Measurements from ENCODE around the gene ANKRD52.
A peak's percentile ranks its signal among the peaks of the same experiment; 100 is the strongest.
"Not testable (repeated sequence)": the region's sequence is repeated elsewhere in the genome, so short reads cannot be mapped to it uniquely, and the experiment has no call there.

ANKRD52 gene

DNA sequence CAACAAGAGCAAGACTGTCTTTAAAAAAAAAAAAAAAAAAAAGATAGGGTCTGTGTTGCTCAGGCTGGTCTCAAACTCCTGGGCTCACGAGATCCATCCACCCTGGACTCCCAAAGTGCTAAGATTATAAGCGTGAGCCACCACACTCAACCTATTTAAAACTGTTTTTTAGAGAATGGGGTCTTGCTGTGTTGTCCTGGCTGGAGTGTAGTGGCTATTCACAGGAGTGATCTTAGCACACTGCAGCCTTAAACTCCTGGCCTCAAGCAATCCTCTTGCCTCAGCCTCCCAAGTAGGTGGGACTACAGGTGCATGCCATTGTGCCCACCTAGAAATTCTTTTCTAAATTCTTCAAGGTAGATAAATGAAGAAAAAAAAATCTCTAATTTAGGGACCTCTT lies 16.1 kb upstream of the ANKRD52 start:
- DNase-seq (ENCODE audit: low read depth in 2 of 2, low spot score in 1 of 2), result no peak

DNA sequence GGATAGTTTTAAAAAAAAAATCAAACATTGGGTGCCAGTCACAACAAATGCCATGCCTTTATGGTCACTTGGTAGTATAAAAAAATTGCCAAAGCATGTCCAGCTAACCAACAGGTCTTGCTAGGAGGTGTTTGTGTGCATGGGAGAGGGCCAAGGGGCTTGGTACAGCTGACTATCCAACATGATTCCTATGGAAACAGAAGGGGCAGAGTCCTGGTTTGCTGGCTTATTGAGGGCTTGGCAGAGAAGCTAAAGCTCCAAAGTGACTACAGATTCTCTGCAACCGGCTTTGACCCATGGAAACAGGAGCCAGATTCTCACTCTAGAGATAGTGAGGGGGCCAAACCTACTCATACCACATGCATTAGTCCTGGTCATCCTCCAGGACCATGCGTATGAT lies 14.3 kb upstream of the ANKRD52 start:
- not testable (repeated sequence) for DNase-seq (ENCODE audit: low read depth in 2 of 2, low spot score in 1 of 2)

DNA sequence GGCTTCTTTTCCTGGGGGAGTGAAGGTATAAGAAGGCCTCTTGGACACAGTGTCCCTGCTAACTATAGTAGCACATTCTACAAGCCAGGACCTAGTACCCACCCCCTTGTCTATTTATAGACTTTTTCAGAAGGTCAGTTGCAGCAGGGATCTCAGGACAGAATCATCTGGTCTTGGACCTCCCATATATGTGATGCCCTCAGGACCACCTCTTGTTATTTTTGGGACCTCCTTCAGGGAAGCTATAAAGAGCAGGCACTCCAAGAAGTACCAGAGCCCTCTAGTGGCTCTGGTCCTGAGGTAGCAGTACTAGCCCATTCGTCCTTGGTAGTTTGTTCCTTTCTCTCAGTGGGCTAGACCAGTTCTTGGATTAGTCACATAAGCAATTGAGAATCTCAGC lies 12.8 kb upstream of the ANKRD52 start:
- no peak for DNase-seq (ENCODE audit: low read depth in 2 of 2, low spot score in 1 of 2)

GRCh38 chr12:56267443-56268071 lies 9.4 kb upstream of the ANKRD52 start:
- no peak for DNase-seq (ENCODE audit: low read depth in 2 of 2, low spot score in 1 of 2)

- DNase-seq (ENCODE audit: low read depth in 2 of 2, low spot score in 1 of 2), result peak; percentile 72 to 77
These were observed 8.7 kb upstream of the ANKRD52 start, which contains the start of gene COQ10A for GRCh38 chr12:56266693-56267442. Gene COQ10A, plus strand, starts transcription at chr12:56266942. Its CDS starts 177 bp downstream, at chr12:56267119.

DNA sequence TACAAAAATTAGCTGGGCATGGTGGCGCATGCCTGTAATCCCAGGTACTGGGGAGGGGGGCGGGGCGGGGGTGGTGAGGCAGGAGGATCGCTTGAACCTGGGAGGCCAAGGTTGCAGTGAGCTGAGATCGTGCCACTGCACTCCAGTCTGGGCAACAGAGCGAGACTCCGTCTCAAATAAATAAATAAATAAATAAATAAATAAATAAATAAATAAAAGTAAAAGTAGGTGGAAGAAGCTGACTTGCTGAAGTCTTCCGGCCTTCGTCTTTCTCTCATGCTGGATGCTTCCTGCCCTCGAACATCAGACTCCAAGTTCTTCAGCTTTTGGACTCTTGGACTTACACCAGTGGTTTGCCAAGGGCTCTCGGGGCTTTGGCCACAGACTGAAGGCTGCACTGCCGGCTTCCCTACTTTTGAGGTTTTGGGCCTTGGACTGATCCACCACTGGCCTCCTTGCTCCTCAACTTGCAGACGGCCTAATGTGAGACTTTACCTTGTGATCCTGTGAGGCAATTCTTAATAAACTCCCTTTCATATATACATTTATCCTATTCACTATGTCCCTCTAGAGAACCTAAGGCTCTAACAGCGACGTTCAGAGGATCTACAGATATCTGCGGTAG lies 8.0 kb upstream of the ANKRD52 start:
- DNase-seq (ENCODE audit: low read depth in 2 of 2, low spot score in 1 of 2), result not testable (repeated sequence)

GRCh38 chr12:56262955-56263354 lies 4.8 kb upstream of the ANKRD52 start:
- DNase-seq (ENCODE audit: low read depth in 2 of 2, low spot score in 1 of 2), result not testable (repeated sequence)

DNA sequence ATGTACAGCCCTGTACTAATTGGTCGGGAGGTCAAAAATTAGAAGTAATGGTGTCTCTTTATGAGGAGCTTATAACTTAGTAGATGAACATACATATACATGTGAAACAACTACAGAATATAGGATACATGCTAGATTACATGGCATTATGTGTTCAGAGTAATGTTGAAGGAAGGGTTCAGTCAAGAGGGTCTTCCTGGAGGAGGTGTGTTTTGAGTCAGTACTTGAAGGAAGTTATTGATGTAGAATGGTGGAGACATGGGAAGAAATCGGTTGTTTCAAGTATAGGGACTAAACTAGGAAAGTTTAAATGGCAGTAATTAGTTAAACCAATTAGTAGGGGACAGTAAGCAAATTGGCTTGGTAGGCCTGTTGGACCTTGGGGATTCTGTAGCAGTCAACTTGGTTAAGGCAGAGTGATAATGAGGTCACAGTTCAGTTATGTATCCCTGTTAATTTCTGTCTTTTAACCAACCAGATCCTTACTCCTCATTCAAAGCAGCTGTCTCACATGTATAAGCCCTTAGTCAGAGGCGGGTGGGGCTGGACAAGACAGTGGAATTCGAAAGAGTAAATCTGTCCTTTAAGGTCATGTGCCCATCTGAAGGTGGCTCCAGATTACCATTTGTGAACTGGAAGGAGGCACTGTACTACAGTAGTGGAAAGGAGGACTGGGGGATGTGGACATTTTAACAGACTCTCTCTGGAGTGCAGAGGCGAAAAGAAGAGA lies 3.5 kb upstream of the ANKRD52 start:
- DNase-seq (ENCODE audit: low read depth in 2 of 2, low spot score in 1 of 2), result no peak

DNA sequence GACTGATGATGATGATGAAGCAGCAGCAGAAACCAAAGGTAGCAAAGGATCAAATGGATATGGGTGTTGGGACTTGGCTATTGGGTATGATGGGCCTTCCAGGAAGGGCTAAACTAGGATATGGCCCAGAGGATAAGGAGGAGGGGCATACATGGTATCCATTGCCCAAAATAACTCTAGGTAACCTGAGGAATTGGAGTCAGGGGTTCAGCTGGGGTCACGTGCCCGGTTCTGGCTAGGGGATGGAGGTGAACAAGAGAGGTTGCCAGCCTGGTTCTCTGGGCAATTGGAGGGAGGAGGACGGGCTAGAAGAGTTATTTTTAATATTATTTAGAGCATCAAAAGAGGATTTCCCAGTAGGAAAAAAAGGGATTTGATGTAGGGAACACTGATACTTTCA lies 2.7 kb upstream of the ANKRD52 start:
- DNase-seq (ENCODE audit: low read depth in 2 of 2, low spot score in 1 of 2), result no peak

- DNase-seq (ENCODE audit: low read depth in 2 of 2, low spot score in 1 of 2), result no peak
These were observed 2.2 kb upstream of the ANKRD52 start for GRCh38 chr12:56260380-56260779.

GRCh38 chr12:56258820-56259183 lies 618 bp upstream of the ANKRD52 start:
- DNase-seq (ENCODE audit: low read depth in 2 of 2, low spot score in 1 of 2), result no peak

GRCh38 chr12:56257491-56258067 lies 605 bp downstream of the ANKRD52 start:
- no peak for DNase-seq (ENCODE audit: low read depth in 2 of 2, low spot score in 1 of 2)

- no peak for DNase-seq (ENCODE audit: low read depth in 2 of 2, low spot score in 1 of 2)
These were observed 1.1 kb downstream of the ANKRD52 start for GRCh38 chr12:56257071-56257470.

- no peak for DNase-seq (ENCODE audit: low read depth in 2 of 2, low spot score in 1 of 2)
These were observed 1.7 kb downstream of the ANKRD52 start for GRCh38 chr12:56256326-56256960.

DNA sequence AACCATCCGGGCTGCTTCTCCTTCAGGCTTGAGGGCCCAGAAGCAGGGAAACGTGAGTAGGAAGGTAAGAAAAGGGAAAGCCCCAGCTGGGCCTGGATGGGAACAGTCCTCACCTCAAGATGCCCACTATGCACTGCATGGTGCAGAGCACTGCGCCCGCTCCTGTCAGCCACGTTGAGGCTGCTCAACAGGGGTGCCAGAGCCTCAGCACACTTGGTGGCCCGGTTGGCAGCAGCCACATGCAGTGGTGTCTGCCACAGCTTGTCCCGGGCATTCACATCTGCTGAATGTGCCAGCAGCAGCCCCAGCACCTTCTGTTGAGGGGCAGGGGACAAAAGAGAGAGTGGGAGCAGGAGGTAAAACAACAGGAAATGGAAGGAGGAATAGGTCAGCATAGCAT lies 2.5 kb downstream of the ANKRD52 start:
- DNase-seq (ENCODE audit: low read depth in 2 of 2, low spot score in 1 of 2), result no peak

GRCh38 chr12:56253091-56253490 lies 5.1 kb downstream of the ANKRD52 start:
- DNase-seq (ENCODE audit: low read depth in 2 of 2, low spot score in 1 of 2), result no peak

DNA sequence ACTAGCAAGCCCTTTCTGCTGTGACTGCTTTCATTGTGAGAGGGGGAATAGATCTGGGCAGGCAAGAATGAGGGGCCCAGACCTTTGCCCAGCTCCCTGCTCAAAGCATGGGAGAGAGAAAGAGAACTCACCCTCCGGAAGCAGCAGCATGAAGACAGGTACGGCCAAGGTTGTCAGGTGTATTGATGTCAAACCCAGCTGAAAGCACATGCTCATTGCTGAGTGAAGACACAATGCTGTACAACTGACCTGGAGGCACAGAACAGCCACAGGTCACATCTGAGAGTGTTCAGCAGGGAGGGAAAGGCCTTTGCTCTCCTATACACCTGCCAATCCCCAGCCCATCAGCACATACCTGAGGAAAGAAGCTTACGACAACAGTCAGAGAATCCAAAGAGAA lies 5.5 kb downstream of the ANKRD52 start:
- DNase-seq (ENCODE audit: low read depth in 2 of 2, low spot score in 1 of 2), result no peak

DNA sequence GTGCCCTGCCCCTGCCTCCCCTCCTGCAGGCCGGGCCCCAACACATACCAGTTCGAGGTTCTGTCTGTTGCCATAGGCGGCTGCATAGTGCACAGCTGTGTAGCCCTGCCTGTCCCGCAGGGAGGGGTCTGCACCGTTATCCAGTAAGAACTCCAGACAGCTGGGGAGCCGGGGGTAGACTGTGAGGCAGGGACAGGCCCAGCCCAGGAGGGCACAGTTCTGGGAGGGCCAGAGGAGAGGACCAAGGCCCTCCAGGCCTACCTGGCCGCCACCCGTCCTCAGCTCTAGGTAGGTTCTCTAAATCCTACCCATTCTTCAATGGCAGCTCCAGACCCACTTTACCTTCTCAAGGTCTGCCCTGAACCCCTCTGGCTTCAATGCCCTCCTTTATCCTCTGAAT lies 9.5 kb downstream of the ANKRD52 start:
- DNase-seq (ENCODE audit: low read depth in 2 of 2, low spot score in 1 of 2), result no peak

DNA sequence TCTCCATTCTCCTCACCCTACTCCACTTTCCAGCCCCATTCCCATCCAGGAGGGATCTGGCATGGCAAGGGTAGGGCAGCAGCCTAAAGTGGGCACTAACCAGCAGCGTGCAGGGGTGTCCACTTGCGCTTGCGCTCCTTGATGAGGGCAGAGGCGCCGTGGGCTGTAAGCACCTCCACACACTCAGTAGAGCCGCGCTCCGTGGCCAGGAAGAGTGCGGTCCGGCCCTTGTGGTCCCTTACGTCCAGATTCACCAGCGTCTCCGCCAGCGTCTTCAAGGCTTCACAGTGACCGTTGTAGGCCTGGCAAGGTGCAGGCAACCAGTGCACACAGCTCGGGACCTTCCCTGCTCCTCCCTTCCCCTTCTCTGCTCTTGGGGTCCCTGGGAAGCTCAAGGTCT lies 10.3 kb downstream of the ANKRD52 start:
- DNase-seq (ENCODE audit: low read depth in 2 of 2, low spot score in 1 of 2), result no peak

DNA sequence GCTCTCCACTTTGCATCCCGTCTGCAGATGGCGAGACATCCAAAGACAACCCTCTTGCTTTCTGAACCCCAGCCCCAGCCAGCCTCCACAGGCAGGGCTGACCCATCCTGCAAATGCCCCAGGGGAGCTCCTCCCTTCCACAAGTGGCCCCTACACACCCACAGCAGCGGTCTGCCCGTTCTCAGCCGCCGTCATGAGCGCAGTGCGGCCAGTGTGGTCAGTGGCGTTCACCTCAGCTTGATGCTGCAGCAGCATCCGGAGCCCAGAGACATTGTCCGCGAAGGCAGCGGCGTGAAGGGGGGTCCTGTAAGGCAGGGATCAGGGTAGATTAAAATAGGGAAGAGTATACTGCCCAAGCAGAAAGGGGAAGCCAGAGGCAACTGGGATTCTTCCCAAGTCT lies 13.7 kb downstream of the ANKRD52 start:
- no peak for DNase-seq (ENCODE audit: low read depth in 2 of 2, low spot score in 1 of 2)

GRCh38 chr12:56243731-56244181 lies 14.4 kb downstream of the ANKRD52 start:
- no peak for DNase-seq (ENCODE audit: low read depth in 2 of 2, low spot score in 1 of 2)

Measured in stimulated activated CD8-positive, alpha-beta memory T cell treated with anti-CD3 and anti-CD28 coated beads, Interleukin-4, amount 100 ng/mL, for 4 hours (primary cell).